ENCODE results near the gene HDC.

Gene HDC

GRCh38 chr15:50225057-50225456 is 40.5 kb downstream of the HDC start:
- TF ChIP-seq, protein P1, sequence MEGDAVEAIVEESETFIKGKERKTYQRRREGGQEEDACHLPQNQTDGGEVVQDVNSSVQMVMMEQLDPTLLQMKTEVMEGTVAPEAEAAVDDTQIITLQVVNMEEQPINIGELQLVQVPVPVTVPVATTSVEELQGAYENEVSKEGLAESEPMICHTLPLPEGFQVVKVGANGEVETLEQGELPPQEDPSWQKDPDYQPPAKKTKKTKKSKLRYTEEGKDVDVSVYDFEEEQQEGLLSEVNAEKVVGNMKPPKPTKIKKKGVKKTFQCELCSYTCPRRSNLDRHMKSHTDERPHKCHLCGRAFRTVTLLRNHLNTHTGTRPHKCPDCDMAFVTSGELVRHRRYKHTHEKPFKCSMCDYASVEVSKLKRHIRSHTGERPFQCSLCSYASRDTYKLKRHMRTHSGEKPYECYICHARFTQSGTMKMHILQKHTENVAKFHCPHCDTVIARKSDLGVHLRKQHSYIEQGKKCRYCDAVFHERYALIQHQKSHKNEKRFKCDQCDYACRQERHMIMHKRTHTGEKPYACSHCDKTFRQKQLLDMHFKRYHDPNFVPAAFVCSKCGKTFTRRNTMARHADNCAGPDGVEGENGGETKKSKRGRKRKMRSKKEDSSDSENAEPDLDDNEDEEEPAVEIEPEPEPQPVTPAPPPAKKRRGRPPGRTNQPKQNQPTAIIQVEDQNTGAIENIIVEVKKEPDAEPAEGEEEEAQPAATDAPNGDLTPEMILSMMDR (IDR thresholded peaks at IDR 0.05; ENCODE audit: control insufficient read depth, insufficient read depth, low read depth, low read length, missing control alignments) = no peak
- DNase-seq (ENCODE audit: low read depth) = no peak
- H3K4me3 ChIP-seq (ENCODE audit: control insufficient read depth, low read depth, low read length) = no peak overlapping the region

- DNase-seq (ENCODE audit: low read depth) = no peak
- no peak overlapping the region for H3K4me3 ChIP-seq (ENCODE audit: control insufficient read depth, low read depth, low read length)
- TF ChIP-seq, protein P1 (IDR thresholded peaks at IDR 0.05; ENCODE audit: control insufficient read depth, insufficient read depth, low read depth, low read length, missing control alignments) = no peak
Observed at GRCh38 chr15:50224606-50225005, 40.9 kb downstream of the HDC start.

GRCh38 chr15:50222181-50222580 is 43.3 kb downstream of the HDC start:
- H3K4me3 ChIP-seq (ENCODE audit: control insufficient read depth, low read depth, low read length) = no peak overlapping the region
- no peak for DNase-seq (ENCODE audit: low read depth)
- TF ChIP-seq, protein P1 (IDR thresholded peaks at IDR 0.05; ENCODE audit: control insufficient read depth, insufficient read depth, low read depth, low read length, missing control alignments) = no peak

- H3K4me3 ChIP-seq (ENCODE audit: control insufficient read depth, low read depth, low read length) = no peak overlapping the region
- DNase-seq (ENCODE audit: low read depth) = no peak
- TF ChIP-seq, protein P1 (IDR thresholded peaks at IDR 0.05; ENCODE audit: control insufficient read depth, insufficient read depth, low read depth, low read length, missing control alignments) = no peak
Observed at GRCh38 chr15:50219820-50220219, 45.7 kb downstream of the HDC start.

DNA sequence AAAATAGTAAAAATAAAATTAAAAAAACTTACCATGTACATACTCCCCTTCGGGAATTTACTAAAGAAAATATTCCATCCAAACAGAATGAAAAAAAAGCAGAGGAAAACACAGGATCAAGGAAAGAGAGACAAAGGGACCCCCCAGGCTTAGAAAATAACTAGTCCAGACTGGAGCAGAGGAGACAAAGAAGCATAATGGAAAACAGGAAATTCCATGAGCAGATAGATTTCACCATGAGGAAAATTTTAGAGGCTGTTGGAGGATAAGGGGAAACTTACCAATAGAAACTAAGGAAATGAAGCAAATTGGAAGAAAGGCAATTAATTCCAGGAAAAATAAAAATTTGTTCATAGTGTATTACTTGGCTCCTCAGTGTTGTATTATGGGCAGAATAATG is 46.8 kb downstream of the HDC start:
- DNase-seq (ENCODE audit: low read depth) = no peak
- H3K4me3 ChIP-seq (ENCODE audit: control insufficient read depth, low read depth, low read length) = no peak overlapping the region
- TF ChIP-seq, protein P1 (IDR thresholded peaks at IDR 0.05; ENCODE audit: control insufficient read depth, insufficient read depth, low read depth, low read length, missing control alignments) = no peak

DNA sequence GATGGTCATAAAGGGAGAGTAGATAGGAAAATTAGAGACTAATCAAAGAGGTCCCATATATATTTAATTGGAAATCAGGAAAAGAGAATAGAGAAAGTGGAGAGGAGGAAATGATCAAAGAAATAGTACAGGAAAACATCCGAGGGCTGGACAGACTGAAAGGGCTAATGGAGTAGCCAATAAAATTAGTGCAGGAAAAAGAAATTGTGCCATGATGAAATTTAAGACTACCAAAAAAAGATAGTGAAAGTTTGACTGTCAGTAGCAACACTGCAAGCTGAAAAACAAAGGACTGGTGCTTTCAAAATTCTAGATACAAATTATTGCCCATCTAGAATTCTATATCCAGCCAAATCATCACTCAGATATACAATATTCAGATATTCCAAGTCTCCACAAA is 47.2 kb downstream of the HDC start:
- no peak overlapping the region for H3K4me3 ChIP-seq (ENCODE audit: control insufficient read depth, low read depth, low read length)
- TF ChIP-seq, protein P1 (IDR thresholded peaks at IDR 0.05; ENCODE audit: control insufficient read depth, insufficient read depth, low read depth, low read length, missing control alignments) = no peak
- DNase-seq (ENCODE audit: low read depth) = no peak
